ENCODE data around the gene CHPF.

GRCh38 chr2:219548990-219549389, 5.4 kb upstream of the CHPF start:
- TF ChIP-seq POLR2A (IDR thresholded peaks at IDR 0.05; ENCODE audit: low read length) (no peak), GATA1 (IDR thresholded peaks at IDR 0.05; ENCODE audit: low read depth, low read length) (no peak)

Measured in erythroblast (primary cell).